Activated CD8-positive, alpha-beta memory T cell treated with anti-CD3 and anti-CD28 coated beads, Interleukin-2, amount 50 U/mL, for 1 hour (primary cell): ENCODE results near the gene DHRSX.
"Not testable (repeated sequence)": the region's sequence is repeated elsewhere in the genome, so short reads cannot be mapped to it uniquely, and the experiment has no call there.

ENCODE experiments used
- DNase-seq: peaks from one replicate; pipeline ENCODE4 v3.0.0-alpha.2; 2020; ENCODE audit errors: extremely low read depth

The DHRSX gene

DNA sequence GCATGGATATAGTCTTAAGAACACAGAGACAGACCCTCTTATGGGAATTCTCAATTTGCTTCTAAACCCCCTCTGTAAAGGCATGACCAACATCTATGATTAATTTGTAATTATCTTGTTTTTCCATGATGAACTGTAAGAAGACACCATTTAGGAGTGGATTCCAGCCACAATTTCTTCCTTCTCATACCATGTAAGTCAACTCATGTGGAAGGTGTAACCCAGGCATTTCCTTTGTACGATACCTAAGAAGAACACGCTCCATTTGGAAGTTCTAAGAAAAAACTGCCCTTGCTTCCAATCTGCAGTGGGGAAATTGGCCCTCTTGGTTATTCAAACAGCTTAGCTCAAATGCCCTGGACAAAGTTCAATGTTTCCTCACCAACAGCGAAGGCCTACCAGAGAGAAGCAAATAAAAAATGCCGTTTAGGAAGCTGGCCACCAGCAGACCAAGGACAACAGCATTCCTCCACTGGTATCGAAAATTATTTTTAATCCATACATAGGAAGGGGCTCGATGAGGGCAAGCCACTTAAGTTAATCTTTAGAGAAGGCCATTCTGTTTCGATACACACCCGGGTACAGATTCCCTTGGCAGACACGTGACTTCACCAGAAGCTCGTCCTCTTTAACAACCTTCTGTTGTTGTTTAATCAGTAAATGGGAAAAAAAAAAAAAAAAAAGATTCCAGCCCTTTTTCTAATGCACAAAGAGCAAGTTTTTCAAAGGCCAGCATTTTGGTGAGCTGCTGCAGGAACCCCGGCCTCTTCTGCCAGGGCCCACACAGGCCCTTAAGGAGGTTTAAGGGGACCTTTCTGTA lies 2.6 kb downstream of the DHRSX start:
- DNase-seq, result no peak

DNA sequence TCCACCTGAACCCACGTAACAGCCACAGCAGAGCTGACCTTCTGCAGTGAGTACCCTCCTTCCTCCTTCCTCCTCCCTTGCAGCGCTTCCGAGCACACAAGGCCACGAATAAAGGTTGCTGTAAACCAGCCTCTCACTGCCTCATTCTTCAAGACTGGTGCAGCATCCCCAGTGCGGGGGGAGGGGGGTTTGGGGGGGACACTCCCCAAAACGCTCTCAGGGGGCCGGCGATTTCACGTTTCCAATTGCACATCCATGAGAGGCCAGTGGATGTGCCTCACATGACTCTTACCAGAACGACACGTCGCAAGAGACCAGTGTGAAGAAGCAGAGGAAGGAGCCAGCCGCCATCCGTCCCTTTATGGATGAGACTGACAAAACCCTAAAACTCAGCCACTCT lies 5.2 kb downstream of the DHRSX start:
- DNase-seq, result no peak

DNA sequence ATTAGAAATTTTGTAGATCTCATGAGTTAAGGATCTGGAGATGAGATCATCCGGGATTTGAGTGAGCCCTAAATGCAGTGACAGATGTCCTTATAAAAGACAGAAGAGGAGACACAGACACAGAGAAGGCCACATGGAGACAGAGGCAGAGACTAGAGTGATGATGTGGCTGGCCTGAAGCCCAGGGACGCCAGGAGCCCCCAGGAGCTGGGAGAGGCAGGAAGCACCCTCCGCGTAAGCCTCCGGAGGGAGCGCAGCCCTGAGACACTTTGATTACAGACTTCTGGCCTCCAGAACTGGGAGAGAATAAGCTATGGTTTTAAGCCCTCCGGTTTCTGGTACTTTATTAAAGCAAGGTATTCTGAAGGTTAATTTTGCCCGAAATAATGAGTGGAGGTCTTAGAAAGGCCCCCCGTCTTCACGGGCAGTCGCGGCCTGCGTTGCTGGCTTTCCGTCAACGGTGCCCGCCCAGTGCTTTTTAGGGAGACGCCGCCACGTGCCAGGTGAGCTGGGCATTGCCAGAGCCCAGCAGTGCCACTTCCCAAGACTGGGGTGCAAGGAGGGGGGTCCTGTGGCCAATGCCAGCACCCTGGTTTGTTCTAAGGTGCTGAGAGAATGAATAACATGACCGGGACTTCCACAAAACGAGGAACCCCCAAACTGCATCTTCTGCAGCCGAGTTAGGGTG lies 8.1 kb downstream of the DHRSX start:
- DNase-seq, result no peak

DNA sequence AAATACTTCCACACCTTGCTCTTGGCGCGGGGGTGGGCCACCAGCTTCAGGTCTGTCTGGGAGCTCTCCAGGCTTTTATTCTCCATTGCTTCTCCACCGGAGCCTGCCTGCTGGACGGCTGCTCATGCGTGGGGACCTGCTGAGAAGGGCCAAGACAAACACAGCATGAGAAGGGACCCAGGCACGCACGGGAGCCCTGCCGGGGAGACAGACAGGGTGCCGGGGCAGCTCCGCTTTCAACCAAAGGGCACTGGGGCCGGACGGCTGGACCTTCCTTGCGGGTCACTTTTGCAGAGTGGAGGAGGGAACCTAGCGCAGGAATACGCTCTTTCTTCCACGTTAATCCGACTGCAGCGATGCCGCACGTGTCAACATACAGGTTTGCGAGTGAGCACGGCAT lies 10.1 kb downstream of the DHRSX start:
- no peak for DNase-seq

DNA sequence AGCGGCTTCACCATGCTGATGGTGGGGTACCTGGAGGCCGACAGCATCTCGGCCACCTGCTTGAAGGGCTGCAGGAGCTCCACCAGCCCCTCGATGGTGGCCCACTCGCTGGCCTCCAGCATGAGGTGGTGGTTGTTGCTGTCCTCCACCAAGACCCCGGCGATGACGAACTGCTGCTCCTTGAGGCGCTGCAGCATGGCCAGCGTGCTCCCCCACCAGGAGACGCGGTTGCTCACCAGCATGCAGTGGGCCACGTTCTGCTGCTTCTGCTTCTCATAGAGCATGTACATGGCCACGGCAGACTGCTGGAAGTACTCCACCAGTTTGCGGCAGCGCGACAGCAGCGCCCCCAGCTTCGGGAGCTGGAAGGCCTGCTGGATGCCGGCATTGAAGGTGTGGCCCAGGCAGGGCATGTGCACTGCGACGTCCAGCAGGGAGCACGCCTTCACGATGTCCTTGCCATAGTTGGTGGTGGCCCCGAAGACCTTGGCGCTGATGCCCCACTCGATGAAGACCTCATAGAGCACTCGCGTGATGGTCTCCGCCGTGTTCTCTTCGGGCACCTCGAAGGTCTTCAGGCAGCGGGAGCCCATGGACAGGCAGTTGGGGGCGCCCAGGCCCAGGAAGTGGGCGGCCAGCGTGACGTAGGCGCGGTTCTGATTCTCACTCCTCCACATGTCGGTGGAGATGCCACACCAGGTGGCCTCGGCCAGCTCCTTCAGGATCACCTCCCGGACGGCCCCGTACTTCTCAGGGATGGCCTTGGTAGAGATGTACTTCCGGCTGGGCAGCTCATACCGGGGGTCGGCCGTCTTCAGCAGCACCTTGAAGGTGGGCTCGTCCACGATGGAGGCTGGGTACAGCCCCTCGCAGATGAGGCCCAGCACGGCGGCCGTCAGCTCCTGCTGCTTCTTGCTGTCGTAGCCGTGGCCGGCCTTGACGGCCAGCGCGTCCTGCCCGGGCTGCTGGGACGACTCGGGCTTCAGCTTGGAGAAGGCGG lies 11.0 kb downstream of the DHRSX start:
- DNase-seq, result no peak

DNA sequence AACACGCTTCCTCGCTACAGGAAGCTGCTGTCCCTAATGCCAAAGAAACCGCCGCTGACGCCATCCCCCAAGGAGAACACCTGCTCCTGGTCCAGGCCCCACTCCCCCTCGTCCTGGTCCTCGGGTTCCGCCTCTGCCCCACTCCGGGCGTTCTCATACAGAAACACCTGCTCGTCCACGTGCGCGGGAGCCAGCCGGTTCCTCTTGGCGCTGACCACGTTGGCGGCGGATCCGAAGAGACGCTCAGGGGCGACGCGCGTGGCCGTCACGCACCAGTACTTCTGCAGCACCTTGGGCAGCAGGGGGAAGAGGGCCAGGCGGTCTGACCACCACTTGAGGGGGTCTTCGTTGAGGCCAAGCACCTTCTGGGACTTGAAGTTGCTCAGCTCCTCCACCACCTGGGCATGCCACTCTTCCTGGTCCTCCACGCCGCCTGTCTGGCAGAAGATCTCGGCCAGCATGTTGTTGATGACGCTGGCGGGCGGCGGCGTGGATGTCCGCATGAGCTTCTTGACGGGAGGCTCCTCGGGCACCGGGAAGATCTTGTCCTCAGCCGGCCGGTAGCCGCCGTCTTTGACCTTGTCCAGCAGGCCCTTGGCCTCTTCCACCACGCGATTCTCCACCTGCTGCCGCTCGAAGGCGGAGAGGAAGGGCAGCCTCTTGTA lies 12.0 kb downstream of the DHRSX start:
- no peak for DNase-seq

DNA sequence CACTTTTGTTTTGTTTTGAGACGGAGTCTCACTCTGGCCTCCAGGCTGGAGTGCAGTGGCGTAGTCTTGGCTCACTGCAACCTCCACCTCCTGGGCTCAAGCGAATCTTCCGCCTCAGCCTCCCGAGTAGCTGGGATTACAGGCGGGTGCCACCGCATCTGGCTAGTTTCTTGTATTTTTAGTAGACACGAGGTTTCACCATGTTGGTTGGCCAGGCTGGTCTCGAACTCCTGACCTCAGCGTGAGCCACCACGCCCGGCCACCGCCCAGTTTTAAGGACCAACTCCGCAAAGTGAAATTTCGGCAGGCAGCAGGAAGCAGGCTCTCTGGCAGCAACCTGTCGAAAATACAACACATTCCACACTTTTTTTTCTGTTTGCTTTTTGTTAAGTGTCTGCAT lies 13.4 kb downstream of the DHRSX start:
- DNase-seq, result no peak

DNA sequence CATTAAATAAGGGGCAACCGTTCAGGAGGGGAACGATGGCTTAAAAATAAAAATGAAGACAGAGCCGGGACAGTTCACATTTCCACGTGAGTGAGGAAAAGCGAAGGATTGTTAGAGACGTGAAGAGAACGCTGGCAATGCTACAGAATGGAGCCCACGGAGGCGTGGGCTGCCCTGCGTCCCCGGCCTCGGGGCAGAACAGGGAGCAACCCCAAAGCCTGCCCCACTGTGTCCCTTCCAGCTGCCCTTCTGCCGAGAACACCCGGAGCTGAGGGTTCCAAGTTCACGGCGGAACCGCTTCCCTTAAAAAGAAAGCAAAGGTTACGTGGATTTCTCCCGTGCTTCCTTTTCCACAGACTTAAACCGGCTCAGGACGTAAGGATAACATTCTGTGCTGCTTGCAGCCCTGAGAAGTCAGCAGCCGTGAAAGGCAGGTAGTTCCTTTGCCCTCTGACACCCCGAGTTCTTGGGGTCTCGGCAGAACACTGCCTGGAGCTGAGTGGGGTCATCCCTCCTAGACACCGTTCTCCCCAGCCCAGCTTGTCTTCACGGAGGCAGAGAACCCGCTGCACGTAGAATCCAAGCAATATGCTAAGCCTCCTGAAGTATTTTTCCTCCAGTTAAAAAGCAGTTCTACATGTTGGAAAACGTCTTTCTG lies 14.2 kb downstream of the DHRSX start:
- no peak for DNase-seq

DNA sequence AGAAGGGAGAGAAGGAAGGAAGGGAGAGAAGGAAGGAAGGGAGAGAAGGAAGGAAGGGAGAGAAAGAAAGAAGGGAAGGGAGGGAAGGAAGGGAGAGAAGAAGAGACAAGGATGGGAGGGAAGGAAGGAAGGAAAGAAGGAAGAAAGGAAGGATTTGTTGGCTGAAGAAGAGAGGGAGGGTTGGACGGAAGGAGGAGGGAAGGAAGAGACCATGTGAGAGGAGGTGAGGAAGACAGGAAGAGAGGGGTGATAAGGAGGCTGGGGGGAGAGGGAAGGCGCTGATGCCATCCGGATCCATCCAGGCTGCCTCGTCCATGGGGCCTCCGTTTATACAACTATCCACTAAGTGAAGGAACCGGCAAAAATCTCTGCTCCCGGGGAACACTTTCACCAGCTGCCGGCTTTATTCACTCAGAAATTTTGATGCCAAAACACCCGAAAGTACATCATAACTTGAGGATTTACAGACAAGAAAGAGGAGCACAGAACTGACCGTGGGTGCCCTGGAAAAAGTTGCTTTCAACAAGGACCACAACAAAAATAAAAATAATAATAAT lies 14.9 kb downstream of the DHRSX start:
- DNase-seq, result no peak

DNA sequence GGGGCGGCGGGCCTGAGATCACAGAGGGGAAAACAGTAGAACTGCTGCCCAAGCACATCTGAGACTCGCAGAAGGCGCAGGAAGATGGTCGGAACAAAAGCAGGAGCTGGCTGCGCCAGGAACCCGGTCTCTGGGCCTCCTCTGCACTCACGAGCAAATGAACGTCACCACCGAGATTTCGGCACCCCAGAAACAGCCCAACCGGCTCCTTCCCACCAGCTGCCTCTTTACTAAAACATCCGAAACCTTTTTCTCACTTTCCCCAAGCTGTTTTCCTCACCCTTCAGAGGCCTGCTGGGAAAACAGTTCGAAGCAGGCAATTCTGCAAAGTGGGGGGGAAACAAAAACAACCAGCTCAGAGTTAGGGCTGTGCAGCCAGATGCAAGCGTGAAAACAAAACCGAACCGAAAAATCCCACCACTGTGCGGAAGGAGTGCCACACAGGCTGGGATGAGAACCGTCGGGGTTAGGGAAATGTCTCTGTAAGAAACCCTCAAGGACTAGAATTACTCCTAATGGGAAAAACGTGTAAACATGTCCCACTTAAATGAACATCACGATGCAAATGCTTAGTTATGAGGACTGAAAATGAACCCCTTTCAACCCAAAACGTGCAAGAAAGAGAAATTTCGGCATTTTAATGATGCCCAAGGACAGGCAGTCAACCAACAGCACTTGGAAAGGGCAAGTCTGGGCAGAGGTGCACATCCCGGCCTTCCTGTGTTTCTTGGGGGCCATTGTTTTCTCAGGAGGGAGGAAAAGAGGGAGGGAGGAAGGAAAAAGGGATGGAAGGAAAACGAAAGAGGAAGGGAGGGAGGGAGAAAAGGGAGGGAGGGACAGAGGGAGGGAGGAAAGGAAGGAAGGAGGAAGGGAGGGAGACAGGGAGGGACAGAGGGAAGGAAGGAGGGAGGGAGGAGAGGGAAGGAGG lies 15.8 kb downstream of the DHRSX start:
- DNase-seq, result no peak

DNA sequence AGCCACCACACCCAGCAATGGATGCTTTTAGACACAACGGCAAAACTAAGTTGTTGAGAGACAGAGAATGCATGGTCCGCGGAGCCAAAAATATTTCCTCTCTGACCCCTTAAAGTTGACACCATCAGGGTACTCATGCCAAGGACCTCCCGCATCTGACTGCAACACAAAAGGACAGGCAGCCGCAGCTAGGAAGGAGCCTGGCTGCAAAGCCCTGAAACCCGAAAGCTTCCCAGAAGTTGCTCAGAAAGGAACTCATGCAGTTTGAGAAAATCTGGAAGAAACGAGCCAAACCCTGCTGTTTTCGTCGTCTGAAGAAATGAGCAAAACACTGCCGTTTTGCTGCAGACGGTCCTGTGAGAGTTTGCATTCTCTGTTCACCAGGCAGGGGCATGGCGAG lies 16.5 kb downstream of the DHRSX start:
- DNase-seq, result no peak

DNA sequence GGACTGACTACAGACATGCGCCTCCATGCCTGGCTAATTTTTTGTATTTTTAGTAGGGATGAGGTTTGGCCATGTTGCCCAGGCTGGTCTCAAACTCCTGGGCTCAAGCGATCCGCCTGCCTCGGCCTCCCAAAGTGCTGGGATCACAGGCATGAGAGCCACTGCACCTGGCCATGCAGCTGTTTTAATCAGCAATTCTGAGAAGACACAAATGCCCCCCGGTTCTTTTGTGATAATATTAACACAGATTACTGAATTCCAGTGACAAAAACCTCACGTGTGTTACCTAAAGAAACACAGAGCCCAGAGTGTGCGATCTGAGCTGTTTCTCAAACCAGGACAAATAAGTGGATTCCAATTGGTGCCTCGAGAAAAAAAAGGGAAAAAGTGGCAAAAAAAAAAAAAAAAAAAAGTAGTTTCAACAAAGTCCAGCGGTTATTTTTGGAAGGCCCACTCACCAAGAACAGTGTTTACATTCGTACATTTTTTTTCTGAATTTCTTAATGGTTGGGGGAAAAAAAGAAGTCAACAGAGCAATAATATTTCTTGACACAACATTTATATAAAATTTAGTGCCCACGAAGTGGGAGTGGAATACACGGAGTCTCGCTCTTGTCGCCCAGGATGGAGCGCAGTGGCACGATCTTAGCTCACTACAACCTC lies 17.2 kb downstream of the DHRSX start:
- no peak for DNase-seq

DNA sequence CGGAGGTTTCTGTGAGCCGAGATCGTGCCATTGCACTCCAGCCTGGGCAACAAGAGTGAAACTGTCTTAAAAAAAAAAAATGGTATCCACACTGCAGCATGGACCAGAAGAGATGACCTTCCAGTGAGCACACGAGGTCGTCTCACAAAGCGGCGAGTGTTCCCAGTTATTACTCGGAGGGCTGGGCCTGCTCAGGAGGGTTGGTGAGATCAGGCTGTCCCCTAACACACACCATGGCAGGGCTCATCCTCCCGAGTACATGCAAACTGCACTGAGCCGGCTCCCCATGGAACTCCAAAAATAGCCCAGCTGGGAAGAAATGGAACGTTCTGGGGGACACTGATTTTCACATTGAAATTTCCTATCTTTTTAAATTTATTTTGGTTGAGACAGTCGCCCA lies 19.2 kb downstream of the DHRSX start:
- DNase-seq, result not testable (repeated sequence)

DNA sequence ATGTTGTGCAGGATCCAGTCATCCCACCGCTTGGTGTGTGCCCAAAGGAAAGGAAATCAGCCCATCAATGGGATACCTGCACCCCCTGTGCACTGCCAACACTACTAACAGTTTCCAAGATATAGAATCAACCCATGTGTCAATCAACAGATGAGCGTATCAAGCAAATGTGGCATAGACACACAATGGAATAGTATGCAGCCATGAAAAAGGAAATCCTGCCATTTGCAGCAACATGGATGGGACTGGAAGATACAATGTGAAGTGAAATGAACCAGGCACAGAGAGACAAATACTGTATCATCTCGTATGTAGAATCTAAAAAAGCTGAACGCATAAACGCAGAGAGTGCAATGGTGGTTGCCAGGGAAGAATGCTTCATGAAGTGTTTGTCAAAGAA lies 20.8 kb downstream of the DHRSX start:
- not testable (repeated sequence) for DNase-seq

DNA sequence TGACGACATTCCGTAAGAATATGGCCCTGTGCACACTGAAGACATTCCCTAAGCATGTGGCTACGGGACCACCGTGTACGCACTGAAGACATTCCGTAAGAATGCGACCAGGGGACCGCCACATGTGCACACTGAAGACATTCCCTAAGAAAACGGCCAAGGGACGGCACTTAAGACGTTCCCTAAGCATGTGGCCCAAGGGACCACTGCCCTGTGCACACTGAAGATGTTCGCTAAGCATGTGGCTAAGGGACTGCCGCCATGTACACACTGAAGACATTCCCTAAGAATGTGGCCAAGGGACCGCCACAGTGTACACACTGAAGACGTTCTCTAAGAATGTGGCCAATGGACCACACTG lies 21.4 kb downstream of the DHRSX start:
- DNase-seq, result no peak

DNA sequence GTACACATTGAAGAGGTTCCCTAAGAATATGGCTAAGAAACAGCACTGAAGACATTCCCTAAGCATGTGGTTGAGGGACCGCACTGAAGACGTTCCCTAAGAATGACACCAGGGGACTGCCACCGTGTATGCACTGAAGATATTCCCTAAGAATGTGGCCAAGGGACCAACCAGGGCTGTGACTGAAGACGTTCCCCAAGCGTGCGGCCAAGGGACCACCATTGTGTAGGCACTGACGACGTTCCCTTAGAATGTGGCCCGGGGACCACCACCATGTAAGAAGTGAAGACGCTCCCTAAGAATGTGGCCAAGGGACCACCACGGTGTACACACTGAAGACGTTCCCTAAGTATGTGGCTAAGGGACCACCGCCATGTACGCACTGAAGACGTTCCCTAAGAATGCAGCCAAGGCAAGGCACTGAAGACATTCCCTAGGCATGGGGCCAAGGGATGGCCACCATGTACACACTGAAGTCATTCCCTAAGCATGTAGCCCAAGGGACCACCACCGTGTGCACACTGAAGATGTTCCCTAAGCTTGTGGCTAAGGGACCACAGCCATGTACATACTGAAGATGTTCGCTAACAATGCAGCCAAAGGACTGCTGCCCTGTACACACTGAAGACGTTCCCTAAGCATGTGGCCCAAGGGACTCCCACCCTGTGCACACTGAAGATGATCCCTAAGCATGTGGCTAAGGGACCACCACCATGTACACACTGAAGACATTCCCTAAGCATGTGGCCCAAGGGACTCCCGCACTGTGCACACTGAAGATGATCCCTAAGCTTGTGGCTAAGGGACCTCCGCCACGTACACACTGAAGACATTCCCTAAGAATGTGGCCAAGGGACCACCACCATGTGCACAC lies 22.0 kb downstream of the DHRSX start:
- DNase-seq, result no peak

DNA sequence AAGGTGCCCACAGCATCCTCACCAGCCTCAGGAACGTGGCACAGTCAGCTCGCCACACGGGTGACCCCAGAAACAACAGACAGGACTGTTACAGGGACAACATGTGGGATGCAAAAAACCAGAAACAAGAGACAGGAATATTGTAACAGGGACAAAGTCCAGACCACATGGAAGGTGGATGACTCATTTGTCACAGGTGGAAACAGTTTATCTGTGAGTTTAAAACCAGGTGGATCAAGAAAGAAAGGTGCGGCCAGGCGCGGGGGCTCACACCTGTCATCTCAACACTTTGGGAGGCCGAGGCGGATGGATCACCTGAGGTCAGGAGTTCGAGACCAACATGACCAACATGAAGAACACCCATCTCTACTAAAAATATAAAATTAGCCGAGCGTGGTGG lies 23.5 kb downstream of the DHRSX start:
- DNase-seq, result not testable (repeated sequence)
